Measurements from ENCODE around the gene SOX4.

- TF ChIP-seq CTCF (IDR thresholded peaks at IDR 0.05): no peak
- TF ChIP-seq POLR2A (IDR thresholded peaks at IDR 0.05): no peak
Observed at GRCh38 chr6:21555197-21555596, 38.4 kb upstream of the SOX4 start.
